ENCODE measurements around the gene SLC30A9.

Gene SLC30A9

GRCh38 chr4:41990365-41991111, at the start of gene SLC30A9:
Gene SLC30A9 (plus strand): TSS chr4:41990530. CDS start chr4:41990652, 122 bp downstream.
- DNase-seq, result peak; percentile 69 to 95 (median 92)

DNA sequence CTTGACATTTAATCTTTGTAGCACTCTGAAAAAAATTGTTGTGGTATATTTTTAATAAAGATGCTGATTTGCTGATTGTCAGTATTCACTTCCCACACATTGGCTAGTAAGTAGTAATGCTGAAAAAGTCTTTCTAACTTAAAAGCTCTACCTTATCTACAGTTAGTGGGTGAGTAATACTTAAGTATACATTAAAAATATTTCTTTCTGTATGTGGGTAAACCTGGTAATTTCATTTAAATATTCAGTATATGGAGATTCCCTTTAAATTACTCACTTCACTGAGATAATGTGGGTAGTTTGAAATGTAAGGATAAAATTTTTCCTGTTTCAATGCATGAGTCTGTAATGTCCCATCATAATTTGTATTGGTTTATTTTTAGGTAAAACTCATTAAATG, 49.5 kb upstream of the SLC30A9 start:
- DNase-seq, result no peak

- no peak for DNase-seq
Observed at GRCh38 chr4:41943506-41943905, 46.8 kb upstream of the SLC30A9 start.

DNA sequence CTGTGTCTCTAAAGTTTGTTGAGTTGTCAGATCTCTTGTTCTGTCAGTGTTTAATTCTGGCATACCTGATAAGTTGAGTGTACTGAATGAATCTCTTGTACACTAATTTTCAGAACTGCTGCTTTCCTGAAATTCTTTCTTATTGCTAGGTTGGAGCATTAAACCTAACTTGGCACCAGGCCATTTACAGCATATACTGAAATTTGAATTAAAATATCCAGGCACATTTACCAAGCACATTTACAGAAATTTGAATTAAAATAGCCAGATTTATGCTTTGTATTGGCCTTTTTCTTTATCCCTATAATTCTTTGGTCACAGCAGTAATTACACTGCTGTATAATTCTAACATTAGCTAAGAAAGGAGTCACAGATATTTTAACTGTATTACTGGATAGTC, 46.2 kb upstream of the SLC30A9 start:
- no peak for DNase-seq

DNA sequence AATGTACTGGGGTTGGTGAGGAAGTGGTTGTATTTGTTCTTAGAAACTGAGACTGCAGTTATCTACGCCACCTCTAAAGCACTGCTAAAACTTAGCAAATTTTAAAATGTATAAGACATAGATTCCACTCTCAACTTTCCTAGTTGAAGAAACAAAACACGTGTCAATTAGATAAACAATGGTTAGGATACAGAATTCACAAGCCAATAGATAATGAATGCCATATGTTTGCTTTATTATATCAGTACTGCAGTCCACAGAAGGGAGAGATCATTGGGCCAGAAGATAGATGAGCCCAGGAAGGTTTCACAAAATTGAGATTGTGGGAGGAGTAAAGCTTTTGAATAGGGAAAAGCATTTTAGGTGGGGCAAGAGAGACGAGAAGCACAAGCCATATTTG, 40.8 kb upstream of the SLC30A9 start:
- no peak for DNase-seq

GRCh38 chr4:41957634-41958033, 32.7 kb upstream of the SLC30A9 start:
- DNase-seq, result no peak

GRCh38 chr4:41963105-41963504, 27.2 kb upstream of the SLC30A9 start:
- DNase-seq, result no peak

GRCh38 chr4:41964401-41964800, 25.9 kb upstream of the SLC30A9 start:
- no peak for DNase-seq

- DNase-seq, result no peak
Observed at GRCh38 chr4:41967392-41967791, 22.9 kb upstream of the SLC30A9 start.

GRCh38 chr4:41969671-41970070, 20.7 kb upstream of the SLC30A9 start:
- no peak for DNase-seq

GRCh38 chr4:41975341-41975740, 15.0 kb upstream of the SLC30A9 start:
- DNase-seq, result no peak

- no peak for DNase-seq
Observed at GRCh38 chr4:41976775-41977516, 13.4 kb upstream of the SLC30A9 start.

DNA sequence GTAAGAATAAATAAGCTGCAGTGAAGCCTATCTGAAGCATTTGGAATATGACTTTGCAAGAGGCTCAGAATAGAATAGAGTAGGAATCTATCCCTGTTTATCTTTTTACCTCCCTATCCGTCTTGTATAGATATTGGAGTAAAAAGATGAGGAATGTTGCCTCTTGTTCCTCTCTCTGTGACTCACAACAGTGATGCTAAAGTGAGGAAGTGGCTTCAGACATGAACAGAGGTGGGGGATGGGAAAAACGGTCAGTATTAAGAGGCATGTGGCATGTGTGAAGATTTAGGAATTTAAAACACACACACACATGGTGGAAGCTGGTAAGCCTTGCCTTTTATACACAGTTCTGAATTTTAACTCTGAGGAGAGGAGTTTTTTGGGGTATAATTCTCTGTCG, 12.6 kb upstream of the SLC30A9 start:
- DNase-seq, result no peak

- no peak for DNase-seq
Observed at GRCh38 chr4:41981456-41981855, 8.9 kb upstream of the SLC30A9 start, which contains the start of gene DCAF4L1. Gene DCAF4L1 (plus strand): TSS chr4:41981756. CDS start chr4:41981793, 37 bp downstream.

- no peak for DNase-seq
Observed at GRCh38 chr4:41982716-41983115, 7.6 kb upstream of the SLC30A9 start.

DNA sequence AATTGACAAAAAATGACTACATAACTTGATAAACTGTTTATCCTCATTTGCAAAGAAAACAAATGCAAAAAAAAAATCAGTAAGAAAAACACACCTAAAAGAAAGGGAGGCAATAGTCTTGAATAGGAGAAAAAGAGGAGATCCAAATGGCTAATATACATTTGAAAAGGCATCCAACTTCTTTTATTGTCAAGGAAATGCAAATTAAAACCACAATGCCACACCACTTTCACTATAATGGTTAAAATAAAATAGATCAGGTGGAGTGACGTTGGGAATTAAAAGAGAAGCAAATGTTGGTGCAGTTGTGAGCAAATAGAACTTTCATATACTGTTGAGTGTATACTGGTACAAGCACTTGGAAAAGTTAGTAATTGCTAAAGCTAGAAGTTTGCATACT, 5.2 kb upstream of the SLC30A9 start:
- DNase-seq, result no peak

GRCh38 chr4:41989994-41990364, 351 bp upstream of the SLC30A9 start:
- no peak for DNase-seq

- no peak for DNase-seq
Observed at GRCh38 chr4:41991916-41992767, 1.8 kb downstream of the SLC30A9 start.

DNA sequence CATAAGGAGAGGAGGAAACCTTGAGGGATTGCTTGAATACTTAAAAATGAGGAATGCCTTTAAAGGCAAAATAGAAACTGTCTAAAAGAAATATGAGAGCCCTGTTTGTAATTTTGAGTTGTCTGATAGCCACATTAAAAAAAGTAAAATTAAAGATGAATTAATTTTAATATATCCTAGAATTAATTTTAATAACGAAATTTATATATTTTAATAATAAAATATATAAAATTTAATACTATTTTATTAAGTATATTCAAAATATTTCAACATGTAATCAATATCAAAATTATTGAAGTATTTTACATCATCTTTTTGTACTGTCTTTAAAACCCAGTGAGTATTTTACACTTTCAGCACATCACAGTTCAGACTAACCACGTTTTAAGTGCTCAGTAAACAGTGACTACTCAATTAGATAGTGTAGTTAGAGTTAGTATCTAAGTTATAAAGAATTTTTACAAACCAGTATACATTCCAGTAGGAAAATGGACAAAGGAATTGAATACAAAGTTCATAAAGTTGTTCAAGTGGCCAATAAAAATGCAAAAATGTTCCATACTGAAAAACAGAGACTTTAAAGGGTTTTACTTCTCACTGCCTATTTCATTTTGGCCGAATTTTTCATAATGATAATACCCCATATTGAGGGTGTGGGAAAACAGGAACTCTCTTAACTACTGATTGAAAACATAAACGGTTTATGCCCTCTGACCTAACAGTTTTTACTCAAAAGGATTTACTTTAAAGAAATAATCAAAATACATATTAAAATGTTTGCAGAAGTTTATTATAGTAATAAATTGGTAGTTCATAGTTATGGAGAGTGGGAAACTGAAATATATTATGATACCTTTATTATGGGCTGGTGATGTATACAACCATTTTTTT, 2.9 kb downstream of the SLC30A9 start:
- no peak for DNase-seq

- DNase-seq, result no peak
Observed at GRCh38 chr4:41994461-41994985, 4.2 kb downstream of the SLC30A9 start.

GRCh38 chr4:41998019-41998418, 7.7 kb downstream of the SLC30A9 start:
- DNase-seq, result no peak

DNA sequence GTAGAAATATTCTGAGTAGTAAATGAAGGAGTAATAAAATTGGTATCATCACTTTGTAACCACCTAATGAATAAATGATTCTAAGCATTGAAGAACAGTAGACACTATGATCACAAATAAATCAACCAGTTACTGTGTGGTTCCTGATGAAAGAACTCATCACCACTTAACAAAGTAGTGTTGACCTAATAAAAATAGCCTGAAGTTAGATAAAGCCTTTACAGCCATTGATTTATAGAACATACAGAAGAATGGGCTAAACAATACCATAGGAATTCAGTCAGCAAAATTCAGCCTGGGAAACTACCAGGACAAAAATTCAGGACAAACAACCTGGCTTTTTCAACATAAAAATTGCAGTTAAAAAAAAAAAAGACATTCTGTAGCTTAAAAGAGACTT, 9.0 kb downstream of the SLC30A9 start:
- no peak for DNase-seq
